ENCODE measurements around the gene KRT23. TPM values are rescaled to one million over a fixed set of nuclear protein-coding genes. Genes with fewer than 3 reads are reported as not detected.

The KRT23 gene
- total RNA-seq, 1 experiment from 2014 or later = not detected

GRCh38 chr17:40932608-40933007 lies 4.8 kb downstream of the KRT23 start:
- Histone ChIP-seq H2BK120ac (ENCODE audit: low read depth, low read length, poor library complexity, severe bottlenecking) (no peak overlapping the region), H3K4ac (ENCODE audit: low read depth, low read length) (no peak overlapping the region), H3K4me2 (ENCODE audit: insufficient read depth, insufficient read length, low read length) (no peak overlapping the region), H4K91ac (ENCODE audit: insufficient read length, low read depth, low read length) (no peak overlapping the region), H3K4me1 (ENCODE audit: insufficient read depth, low read length) (no peaks in the 10 kb centered on the region), H3K23me2 (ENCODE audit: insufficient read length, low read depth, low read length, poor library complexity, severe bottlenecking) (no peaks in the 10 kb centered on the region), H2BK15ac (ENCODE audit: low read depth, low read length) (no peak overlapping the region), H2AK5ac (ENCODE audit: insufficient read length, low read length) (no peak overlapping the region), H4K20me1 (ENCODE audit: control insufficient read depth, insufficient read depth, insufficient read length) (no peaks in the 10 kb centered on the region), H3K9me3 (ENCODE audit: control insufficient read depth, low read depth, low read length) (no peaks in the 10 kb centered on the region), H3K79me1 (ENCODE audit: insufficient read depth, low read depth, low read length, poor library complexity, severe bottlenecking) (no peaks in the 10 kb centered on the region), H2AFZ (ENCODE audit: low read length) (no peak overlapping the region), H3K23ac (ENCODE audit: insufficient read length, low read depth, low read length) (no peak overlapping the region), H3T11ph (ENCODE audit: low read length) (no peak overlapping the region), H2BK5ac (ENCODE audit: insufficient read length, low read length) (no peak overlapping the region), H3K79me2 (ENCODE audit: insufficient read depth, low read length) (no peaks in the 10 kb centered on the region), H4K5ac (ENCODE audit: insufficient read length, low read depth, low read length) (no peak overlapping the region), H3K9ac (ENCODE audit: extremely low read depth, insufficient read length, low read length) (no peak overlapping the region), H2BK20ac (ENCODE audit: low read depth, low read length, poor library complexity, severe bottlenecking) (no peak overlapping the region), H3K14ac (ENCODE audit: insufficient read depth, low read length) (no peak overlapping the region), H2BK12ac (ENCODE audit: insufficient read length, low read depth, low read length) (no peak overlapping the region), H3K27ac (ENCODE audit: insufficient read length, low read depth, low read length) (no peak overlapping the region), H3K18ac (ENCODE audit: insufficient read length, low read depth, low read length) (no peak overlapping the region), H4K8ac (replicated peaks; ENCODE audit: insufficient read length, low read depth, low read length) (no peak overlapping the region), H3K56ac (ENCODE audit: insufficient read length, low read depth, low read length) (no peak overlapping the region), H3K27me3 (ENCODE audit: insufficient read depth, low read length) (no peaks in the 10 kb centered on the region)
- no peak for TF ChIP-seq CTCF (conservative IDR thresholded peaks at IDR 0.05)
- Mint-ChIP-seq H3K9me3 (no peaks in the 10 kb centered on the region), H3K27me3 (ENCODE audit: low read depth) (peaks cover 7% of the 10 kb centered on the region; the same call in 1 of the 2 replicates), H3K4me1 (peaks cover 11 to 14% of the 10 kb centered on the region in 2 experiments), H3K4me3 (no peak overlapping the region), H3K36me3 (ENCODE audit: insufficient read depth in 1 of 3, low read depth in 3 of 3) (no peaks in the 10 kb centered on the region), H3K27ac (no peak overlapping the region)
- DNase-seq = no peak
- WGBS (ENCODE audit: extremely low coverage, insufficient read length, low lambda C conversion rate) = no CpG with 5 or more reads among the region's 2 CpGs

Measured in H9 (cell line).